Measurements from ENCODE around the gene EHD1.

DNA sequence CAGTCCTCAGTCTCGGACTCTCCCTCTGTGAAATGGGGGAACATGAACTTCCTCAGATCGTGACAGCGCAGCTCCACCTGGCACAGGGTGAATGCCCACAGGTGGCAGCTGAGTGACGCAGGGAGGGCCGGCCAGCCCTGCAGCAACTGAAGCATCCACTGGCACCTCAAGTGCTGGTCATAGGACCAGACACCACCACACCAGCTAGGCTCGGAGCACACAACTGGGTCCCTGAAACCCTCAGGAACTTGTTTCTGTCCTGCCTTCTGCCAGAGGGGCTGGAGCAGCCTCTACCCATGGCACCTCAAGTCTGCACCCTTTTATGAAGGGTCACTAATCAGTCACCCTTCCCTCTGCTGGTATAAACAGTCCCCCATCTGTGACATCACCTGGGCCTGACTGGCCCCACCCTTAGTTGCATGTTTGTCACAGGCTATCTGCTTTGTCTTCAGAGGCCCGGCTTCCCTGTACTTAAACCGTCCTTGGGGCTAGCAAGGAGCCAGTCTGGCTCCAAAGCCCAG, 26.5 kb downstream of the EHD1 start:
- TF ChIP-seq, protein P1, sequence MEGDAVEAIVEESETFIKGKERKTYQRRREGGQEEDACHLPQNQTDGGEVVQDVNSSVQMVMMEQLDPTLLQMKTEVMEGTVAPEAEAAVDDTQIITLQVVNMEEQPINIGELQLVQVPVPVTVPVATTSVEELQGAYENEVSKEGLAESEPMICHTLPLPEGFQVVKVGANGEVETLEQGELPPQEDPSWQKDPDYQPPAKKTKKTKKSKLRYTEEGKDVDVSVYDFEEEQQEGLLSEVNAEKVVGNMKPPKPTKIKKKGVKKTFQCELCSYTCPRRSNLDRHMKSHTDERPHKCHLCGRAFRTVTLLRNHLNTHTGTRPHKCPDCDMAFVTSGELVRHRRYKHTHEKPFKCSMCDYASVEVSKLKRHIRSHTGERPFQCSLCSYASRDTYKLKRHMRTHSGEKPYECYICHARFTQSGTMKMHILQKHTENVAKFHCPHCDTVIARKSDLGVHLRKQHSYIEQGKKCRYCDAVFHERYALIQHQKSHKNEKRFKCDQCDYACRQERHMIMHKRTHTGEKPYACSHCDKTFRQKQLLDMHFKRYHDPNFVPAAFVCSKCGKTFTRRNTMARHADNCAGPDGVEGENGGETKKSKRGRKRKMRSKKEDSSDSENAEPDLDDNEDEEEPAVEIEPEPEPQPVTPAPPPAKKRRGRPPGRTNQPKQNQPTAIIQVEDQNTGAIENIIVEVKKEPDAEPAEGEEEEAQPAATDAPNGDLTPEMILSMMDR (IDR thresholded peaks at IDR 0.05), result no peak
- TF ChIP-seq POLR2AphosphoS5 (IDR thresholded peaks at IDR 0.05), result no peak
